Stimulated activated CD8-positive, alpha-beta memory T cell treated with anti-CD3 and anti-CD28 coated beads, Interleukin-15, amount 100 ng/mL, for 24 hours (primary cell): ENCODE data around the gene ZNF442.
"Not testable (repeated sequence)": the region's sequence is repeated elsewhere in the genome, so short reads cannot be mapped to it uniquely, and the experiment has no call there.

ENCODE experiments used
- DNase-seq: peaks from one replicate; pipeline ENCODE4 v3.0.0-alpha.2; 2020; ENCODE audit warnings: low read depth

ZNF442 gene

DNA sequence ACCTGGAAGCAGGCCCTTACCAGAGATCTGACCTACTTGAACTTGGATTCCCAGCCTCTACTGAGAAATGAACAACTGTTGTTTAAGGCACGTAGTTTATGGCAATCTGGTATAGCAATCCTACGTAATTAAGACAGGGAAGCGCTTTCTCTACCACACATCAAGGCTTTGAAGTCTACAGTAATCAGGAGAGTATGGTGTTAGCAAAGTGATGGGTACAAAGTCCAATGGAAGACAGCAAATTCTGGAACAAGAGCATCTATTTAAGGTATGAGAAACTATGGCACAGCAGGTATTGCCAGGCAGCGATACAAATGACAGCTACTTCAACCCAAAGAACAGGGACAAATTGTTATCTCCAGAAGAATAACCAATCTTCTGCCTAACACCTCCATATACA, 35.1 kb downstream of the ZNF442 start:
- no peak for DNase-seq

DNA sequence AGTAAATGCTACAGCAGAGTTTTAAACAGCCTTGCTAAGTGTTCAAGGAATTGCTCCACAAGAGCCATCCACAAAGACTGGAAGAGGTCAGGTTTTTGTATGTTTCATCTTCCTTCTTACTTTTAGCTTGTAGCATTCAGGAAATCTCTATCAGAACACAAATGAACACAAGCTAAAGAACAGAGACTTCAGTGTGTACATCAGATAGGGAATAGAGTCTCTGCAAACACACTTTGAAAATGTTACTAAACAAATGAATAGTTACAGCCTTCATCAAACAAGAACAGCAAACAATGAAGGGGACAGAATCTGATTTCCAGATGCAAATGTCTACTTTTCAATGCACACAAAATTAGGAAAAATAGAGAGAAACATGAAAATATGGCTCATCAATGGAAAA, 39.8 kb downstream of the ZNF442 start:
- no peak for DNase-seq

DNA sequence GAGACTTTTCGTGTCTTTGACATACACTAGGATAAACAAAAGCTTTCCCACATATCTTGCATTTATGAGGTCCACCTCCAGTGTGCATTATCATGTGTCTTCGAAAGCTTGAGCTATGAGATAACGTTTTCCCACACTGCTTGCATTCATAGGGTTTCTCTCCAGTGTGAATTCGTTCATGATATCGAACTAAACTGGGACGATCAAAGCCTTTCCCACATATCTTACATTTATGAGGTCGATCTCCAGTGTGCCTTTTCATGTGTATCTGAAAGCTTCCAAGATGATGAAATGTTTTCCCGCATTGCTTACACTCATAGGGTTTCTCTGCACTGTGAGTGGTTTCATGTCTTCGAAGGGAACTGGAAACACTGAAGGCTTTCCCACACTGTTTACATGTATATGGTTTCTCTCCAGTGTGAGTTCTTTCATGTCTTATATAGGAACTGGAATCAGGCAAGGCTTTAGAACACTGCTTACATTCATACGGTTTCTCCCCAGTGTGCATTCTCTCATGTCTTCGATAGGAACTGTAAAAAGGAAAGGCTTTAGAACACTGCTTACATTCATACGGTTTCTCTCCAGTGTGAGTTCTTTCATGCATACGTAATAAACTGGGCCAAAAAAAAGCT, 46.6 kb downstream of the ZNF442 start:
- no peak for DNase-seq

DNA sequence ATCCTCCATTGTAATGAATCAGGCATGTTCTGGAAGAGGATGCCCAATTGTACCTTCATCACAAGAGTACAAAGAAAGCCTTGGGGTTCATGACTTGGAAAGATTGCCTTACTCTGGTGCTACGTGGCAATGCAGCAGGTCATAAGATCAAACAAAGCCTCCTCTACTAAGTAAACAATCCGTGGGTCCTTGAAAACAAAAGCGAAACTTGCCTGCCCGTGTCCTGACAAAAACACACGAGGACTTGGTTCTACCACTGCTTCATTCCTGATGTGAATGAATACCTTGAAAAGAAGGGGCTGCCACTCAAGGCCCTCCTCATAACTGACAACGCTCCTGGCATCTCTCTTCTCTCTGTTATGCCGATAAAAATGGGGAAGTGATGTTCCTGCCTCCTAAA, 50.9 kb downstream of the ZNF442 start:
- DNase-seq: no peak

DNA sequence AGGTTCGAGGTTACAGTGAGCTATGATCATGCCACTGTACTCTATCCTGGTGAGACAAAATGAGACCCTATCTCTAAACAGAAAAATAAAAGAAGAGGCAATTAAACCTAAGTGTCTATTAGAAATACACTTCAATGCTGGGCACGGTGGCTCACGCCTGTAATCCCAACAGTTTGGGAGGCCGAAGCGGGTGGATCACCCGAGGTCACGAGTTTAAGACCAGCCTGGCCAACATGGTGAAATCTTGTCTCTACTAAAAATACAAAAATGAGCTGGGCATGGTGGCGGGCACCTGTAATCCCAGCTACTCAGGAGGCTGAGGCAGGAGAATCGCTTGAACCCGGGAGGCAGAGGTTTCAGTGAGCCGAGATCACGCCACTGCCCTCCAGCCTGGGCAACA, 56.6 kb downstream of the ZNF442 start:
- DNase-seq: not testable (repeated sequence)
